OCI-LY3 (cell line): ENCODE data around the gene OR8G5.

Experiments
- H2AFZ ChIP-seq: fragments of 200-600, 300-600 bp; shearing (Covaris generic); 2 replicates; pipeline ENCODE4 v1.6.0; 2014; ENCODE audit warnings: antibody characterized with exemption, low read depth, low read length
- H3K27ac ChIP-seq: fragments of 200-600, 300-600 bp; sonication (generic); 2 replicates; pipeline ENCODE4 v1.5.1; 2014; ENCODE audit warnings: mild to moderate bottlenecking, low read length, moderate library complexity, mixed read lengths
- H3K27me3 ChIP-seq: fragments of 200-600, 300-600 bp; sonication (generic); 2 replicates; pipeline ENCODE4 v1.6.1; 2014; ENCODE audit warnings: low read depth, low read length, mixed read lengths
- H3K36me3 ChIP-seq: fragments of 200-600, 300-600 bp; sonication (generic); replicated peaks from 2 replicates; pipeline ENCODE3; 2014; ENCODE audit warnings: low read depth, low read length, mixed read lengths
- H3K4me1 ChIP-seq: fragments of 300-600, 200-600 bp; sonication (generic); 2 replicates; pipeline ENCODE4 v1.6.1; 2014; ENCODE audit warnings: low read length, mixed read lengths
- H3K4me2 ChIP-seq: fragments of 200-600, 300-600 bp; sonication (generic); 2 replicates; pipeline ENCODE4 v1.6.1; 2014; ENCODE audit warnings: low read length, mixed read lengths
- H3K4me3 ChIP-seq: fragments of 300-600, 200-600 bp; sonication (generic); 2 replicates; pipeline ENCODE4 v1.5.1; 2014; ENCODE audit warnings: antibody characterized with exemption, mild to moderate bottlenecking, low read length, moderate library complexity
- H3K79me2 ChIP-seq: fragments of 300-600, 200-600 bp; shearing (Covaris generic); 2 replicates; pipeline ENCODE4 v1.6.1; 2014; ENCODE audit warnings: mild to moderate bottlenecking, low read length, mixed read lengths
- H3K9ac ChIP-seq: fragments of 300-600, 200-600 bp; shearing (Covaris generic); 2 replicates; pipeline ENCODE4 v1.6.0; 2014; ENCODE audit warnings: mild to moderate bottlenecking, low read length, moderate library complexity
- H3K9me3 ChIP-seq: fragments of 200-600, 300-600 bp; shearing (Covaris generic); 2 replicates; pipeline ENCODE4 v1.6.1; 2014; ENCODE audit warnings: low read length, mixed read lengths; ENCODE audit not compliant: insufficient read depth
- H4K20me1 ChIP-seq: fragments of 200-600, 300-600 bp; sonication (generic); 2 replicates; pipeline ENCODE4 v1.6.1; 2016; ENCODE audit warnings: low read length, mixed read lengths; ENCODE audit not compliant: insufficient read depth
- EZH2phosphoT487 ChIP-seq: fragments of 200-600 bp; shearing (Covaris generic); IDR thresholded peaks from 2 replicates; pipeline ENCODE4 v1.6.1; 2018; ENCODE audit warnings: antibody characterized with exemption, mixed run types, low read depth
- TF ChIP-seq, protein P1 (sequence below): fragments of 200-600, 300-600 bp; sonication (generic); IDR thresholded peaks from 2 replicates; pipeline ENCODE4 v1.5.1; 2014; ENCODE audit warnings: antibody characterized with exemption, low read length, low read depth

The OR8G5 gene, protein sequence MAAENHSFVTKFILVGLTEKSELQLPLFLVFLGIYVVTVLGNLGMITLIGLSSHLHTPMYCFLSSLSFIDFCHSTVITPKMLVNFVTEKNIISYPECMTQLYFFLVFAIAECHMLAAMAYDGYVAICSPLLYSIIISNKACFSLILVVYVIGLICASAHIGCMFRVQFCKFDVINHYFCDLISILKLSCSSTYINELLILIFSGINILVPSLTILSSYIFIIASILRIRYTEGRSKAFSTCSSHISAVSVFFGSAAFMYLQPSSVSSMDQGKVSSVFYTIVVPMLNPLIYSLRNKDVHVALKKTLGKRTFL

DNA sequence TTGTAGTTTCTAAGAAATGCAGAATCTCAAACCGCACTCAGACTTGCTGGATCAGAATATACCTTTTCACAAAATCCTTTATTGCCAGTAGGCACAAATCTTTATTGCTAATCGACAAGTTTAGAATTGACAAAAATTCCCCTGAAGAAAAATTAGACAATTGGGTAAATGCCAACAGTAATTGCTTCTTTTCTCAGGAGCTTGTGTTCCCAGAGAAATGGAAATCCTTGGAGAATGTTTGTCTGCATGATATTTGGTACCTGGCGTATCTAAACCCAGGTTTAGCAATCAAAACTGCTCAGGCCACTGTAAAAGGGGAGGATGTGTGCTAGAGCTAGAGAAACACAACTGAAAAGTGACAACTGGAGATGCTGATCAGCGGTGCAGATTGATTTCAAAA lies at the start of gene OR8G5:
OR8G5 (plus strand) TSS at position 301 of the 400 bp plus-strand sequence. CDS start 8,556 bp downstream, outside the sequence.
- no peaks in the 10 kb centered on the region for H3K79me2 ChIP-seq
- H4K20me1 ChIP-seq = no peaks in the 10 kb centered on the region
- H3K4me1 ChIP-seq = no peaks in the 10 kb centered on the region
- no peak within 1 kb of the TSS for H3K9ac ChIP-seq
- no peak within 1 kb of the TSS for H3K27ac ChIP-seq
- no peaks in the 10 kb centered on the region for H3K9me3 ChIP-seq
- no peak within 1 kb of the TSS for H3K4me3 ChIP-seq
- H3K27me3 ChIP-seq = no peaks in the 10 kb centered on the region
- TF ChIP-seq, protein P1, sequence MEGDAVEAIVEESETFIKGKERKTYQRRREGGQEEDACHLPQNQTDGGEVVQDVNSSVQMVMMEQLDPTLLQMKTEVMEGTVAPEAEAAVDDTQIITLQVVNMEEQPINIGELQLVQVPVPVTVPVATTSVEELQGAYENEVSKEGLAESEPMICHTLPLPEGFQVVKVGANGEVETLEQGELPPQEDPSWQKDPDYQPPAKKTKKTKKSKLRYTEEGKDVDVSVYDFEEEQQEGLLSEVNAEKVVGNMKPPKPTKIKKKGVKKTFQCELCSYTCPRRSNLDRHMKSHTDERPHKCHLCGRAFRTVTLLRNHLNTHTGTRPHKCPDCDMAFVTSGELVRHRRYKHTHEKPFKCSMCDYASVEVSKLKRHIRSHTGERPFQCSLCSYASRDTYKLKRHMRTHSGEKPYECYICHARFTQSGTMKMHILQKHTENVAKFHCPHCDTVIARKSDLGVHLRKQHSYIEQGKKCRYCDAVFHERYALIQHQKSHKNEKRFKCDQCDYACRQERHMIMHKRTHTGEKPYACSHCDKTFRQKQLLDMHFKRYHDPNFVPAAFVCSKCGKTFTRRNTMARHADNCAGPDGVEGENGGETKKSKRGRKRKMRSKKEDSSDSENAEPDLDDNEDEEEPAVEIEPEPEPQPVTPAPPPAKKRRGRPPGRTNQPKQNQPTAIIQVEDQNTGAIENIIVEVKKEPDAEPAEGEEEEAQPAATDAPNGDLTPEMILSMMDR = no peak
- no peak for TF ChIP-seq EZH2phosphoT487
- H3K36me3 ChIP-seq = no peaks in the 10 kb centered on the region
- H3K4me2 ChIP-seq = no peak within 1 kb of the TSS
- H2AFZ ChIP-seq = no peak within 1 kb of the TSS

DNA sequence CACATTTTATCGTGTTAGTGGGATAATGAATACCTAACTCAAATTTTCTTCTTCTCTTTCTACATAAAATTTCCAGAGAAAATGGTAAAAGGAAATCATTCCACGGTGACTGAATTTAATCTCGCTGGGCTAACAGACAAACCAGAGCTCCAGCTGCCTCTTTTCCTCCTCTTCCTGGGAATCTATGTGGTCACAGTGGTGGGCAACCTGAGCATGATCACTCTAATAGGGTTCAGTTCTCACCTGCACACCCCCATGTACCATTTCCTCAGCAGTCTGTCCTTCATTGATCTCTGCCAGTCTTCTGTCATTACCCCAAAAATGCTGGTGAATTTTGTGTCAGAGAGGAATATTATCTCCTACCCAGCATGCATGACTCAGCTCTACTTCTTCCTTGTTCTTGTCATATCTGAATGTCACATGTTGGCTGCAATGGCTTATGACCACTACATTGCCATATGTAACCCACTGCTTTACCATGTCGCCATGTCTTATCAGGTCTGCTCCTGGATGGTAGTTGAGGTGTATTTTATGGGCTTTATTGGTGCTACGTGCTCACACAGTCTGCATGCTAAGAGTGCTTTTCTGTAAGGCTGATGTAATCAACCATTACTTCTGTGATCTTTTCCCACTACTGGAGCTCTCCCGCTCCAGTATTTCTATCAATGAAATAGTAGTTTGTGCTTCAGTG lies 48.9 kb upstream of the OR8G5 start:
- Histone ChIP-seq H2AFZ (no peak overlapping the region), H3K9me3 (no peaks in the 10 kb centered on the region), H3K27me3 (no peaks in the 10 kb centered on the region), H3K9ac (no peak overlapping the region), H3K79me2 (no peaks in the 10 kb centered on the region), H3K36me3 (no peaks in the 10 kb centered on the region), H3K27ac (no peak overlapping the region), H4K20me1 (no peaks in the 10 kb centered on the region), H3K4me2 (no peak overlapping the region), H3K4me1 (no peaks in the 10 kb centered on the region), H3K4me3 (no peak overlapping the region)
- TF ChIP-seq, protein P1 = no peak
- TF ChIP-seq EZH2phosphoT487 = no peak

DNA sequence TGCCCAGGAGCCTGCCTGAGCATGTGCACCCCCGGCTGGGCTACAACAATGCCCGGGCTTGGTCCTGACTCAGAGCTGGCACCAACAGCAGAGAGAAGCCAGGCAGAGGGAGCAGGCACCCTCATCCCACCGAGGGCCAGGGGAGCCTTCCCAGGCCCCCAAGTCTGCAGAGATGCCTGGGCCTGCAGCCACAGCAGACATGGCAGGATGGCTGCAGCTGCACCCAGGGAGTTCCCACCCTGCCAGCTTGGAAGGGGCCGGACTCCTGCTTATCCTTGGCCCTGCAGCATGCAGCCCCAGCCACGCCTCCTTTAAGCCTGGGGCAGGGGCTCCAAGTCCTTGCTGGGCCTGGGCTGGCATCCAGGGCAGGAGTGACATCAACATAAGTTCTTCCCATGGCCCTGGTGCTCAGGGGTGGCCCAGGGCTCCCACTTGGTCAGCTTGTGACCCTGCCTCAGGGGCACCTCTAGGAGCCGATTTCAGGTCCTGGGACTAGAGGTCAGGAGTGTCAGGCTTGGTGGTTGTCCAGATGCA lies 46.3 kb upstream of the OR8G5 start:
- Histone ChIP-seq H3K9ac (no peak overlapping the region), H3K36me3 (no peaks in the 10 kb centered on the region), H3K9me3 (no peaks in the 10 kb centered on the region), H3K4me2 (no peak overlapping the region), H3K27me3 (no peaks in the 10 kb centered on the region), H4K20me1 (no peaks in the 10 kb centered on the region), H3K79me2 (no peaks in the 10 kb centered on the region), H2AFZ (no peak overlapping the region), H3K4me1 (no peaks in the 10 kb centered on the region), H3K4me3 (no peak overlapping the region), H3K27ac (no peak overlapping the region)
- TF ChIP-seq, protein P1 = no peak
- TF ChIP-seq EZH2phosphoT487 = no peak

DNA sequence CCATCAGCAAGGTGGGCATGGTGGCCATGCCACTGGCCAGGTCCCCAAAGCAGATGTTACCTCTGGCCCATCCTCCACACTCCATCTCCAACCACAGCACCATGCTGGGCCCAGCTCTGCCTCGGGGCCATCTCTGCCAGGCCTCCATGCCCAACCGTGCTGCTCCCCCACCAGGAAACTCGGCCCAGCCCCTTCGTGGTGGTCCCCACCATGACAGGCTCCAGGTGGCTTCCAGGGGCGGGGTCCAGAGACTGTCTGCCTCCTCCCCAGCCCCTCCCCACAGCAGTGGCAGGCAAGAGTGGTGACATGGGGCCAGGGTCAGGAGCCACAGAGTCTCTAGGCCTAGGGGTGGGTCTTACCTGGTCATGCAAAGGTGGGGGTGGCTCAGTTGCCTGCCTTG lies 45.8 kb upstream of the OR8G5 start:
- no peaks in the 10 kb centered on the region for H3K36me3 ChIP-seq
- H3K27ac ChIP-seq = no peak overlapping the region
- no peaks in the 10 kb centered on the region for H3K79me2 ChIP-seq
- no peaks in the 10 kb centered on the region for H4K20me1 ChIP-seq
- no peaks in the 10 kb centered on the region for H3K27me3 ChIP-seq
- no peak overlapping the region for H3K4me3 ChIP-seq
- no peaks in the 10 kb centered on the region for H3K9me3 ChIP-seq
- no peak overlapping the region for H2AFZ ChIP-seq
- no peak overlapping the region for H3K9ac ChIP-seq
- H3K4me1 ChIP-seq = no peaks in the 10 kb centered on the region
- TF ChIP-seq EZH2phosphoT487 = no peak
- TF ChIP-seq, protein P1 = no peak
- H3K4me2 ChIP-seq = no peak overlapping the region
